Breast epithelium (tissue), 3 donors: ENCODE data around the gene DYNC1I1.

ENCODE experiments used
- POLR2A ChIP-seq: fragments of 450-650 bp; IDR thresholded peaks from one replicate; pipeline ENCODE4 v1.6.1; 2016; ENCODE audit warnings: antibody characterized with exemption, mild to moderate bottlenecking, moderate library complexity
- POLR2AphosphoS5 ChIP-seq, 3 donors: sonication (generic); formaldehyde crosslinking; IDR thresholded peaks; one replicate each; pipeline ENCODE4 v1.6.1; 2017; ENCODE audit warnings: antibody characterized with exemption in 3 of 3
- TF ChIP-seq, protein P1 (sequence below), 3 donors: fragments of 450-650 bp; IDR thresholded peaks; one replicate each; pipeline ENCODE4 v1.5.1; 2016 to 2017; ENCODE audit warnings: antibody characterized with exemption in 3 of 3, mild to moderate bottlenecking in 3 of 3, moderate library complexity in 3 of 3

GRCh38 chr7:95804052-95804451, 31.7 kb downstream of the DYNC1I1 start:
- TF ChIP-seq, protein P1, sequence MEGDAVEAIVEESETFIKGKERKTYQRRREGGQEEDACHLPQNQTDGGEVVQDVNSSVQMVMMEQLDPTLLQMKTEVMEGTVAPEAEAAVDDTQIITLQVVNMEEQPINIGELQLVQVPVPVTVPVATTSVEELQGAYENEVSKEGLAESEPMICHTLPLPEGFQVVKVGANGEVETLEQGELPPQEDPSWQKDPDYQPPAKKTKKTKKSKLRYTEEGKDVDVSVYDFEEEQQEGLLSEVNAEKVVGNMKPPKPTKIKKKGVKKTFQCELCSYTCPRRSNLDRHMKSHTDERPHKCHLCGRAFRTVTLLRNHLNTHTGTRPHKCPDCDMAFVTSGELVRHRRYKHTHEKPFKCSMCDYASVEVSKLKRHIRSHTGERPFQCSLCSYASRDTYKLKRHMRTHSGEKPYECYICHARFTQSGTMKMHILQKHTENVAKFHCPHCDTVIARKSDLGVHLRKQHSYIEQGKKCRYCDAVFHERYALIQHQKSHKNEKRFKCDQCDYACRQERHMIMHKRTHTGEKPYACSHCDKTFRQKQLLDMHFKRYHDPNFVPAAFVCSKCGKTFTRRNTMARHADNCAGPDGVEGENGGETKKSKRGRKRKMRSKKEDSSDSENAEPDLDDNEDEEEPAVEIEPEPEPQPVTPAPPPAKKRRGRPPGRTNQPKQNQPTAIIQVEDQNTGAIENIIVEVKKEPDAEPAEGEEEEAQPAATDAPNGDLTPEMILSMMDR (IDR thresholded peaks at IDR 0.05): no peak
- TF ChIP-seq POLR2A: no peak
- no peak for TF ChIP-seq POLR2AphosphoS5 (IDR thresholded peaks at IDR 0.05)
